Peyer's patch (tissue), 4 donors: ENCODE results near the gene SIRPD.

Source experiments
- CTCF ChIP-seq, 6 experiments: fragments of 450-650 bp in 4 of 6; fragments of 200-600 bp in 2 of 6; sonication (generic) in 1 of 6; IDR thresholded peaks; one replicate each; pipeline ENCODE4 v1.5.1; 2017 to 2019; ENCODE audit warnings: antibody characterized with exemption in 6 of 6, mild to moderate bottlenecking in 3 of 6, moderate library complexity in 1 of 6
- POLR2A ChIP-seq, 2 donors: fragments of 450-650 bp; IDR thresholded peaks; one replicate each; pipeline ENCODE4 v1.5.1; 2017; ENCODE audit warnings: antibody characterized with exemption in 2 of 2, mild to moderate bottlenecking in 2 of 2, moderate library complexity in 2 of 2

- TF ChIP-seq CTCF (IDR thresholded peaks at IDR 0.05) (no peak), POLR2A (IDR thresholded peaks at IDR 0.05) (no peak)
Measured at GRCh38 chr20:1600736-1601135, 43.2 kb upstream of the SIRPD start.
